HepG2 (cell line): Measurements from ENCODE around the gene CASTOR1. TPM values are rescaled to one million over a fixed set of nuclear protein-coding genes. Genes with fewer than 3 reads are reported as not detected.

ENCODE experiments used
- CEBPB ChIP-seq: IDR thresholded peaks from 2 replicates; pipeline ENCODE4 v1.6.1; 2011; ENCODE audit warnings: low read depth, low read length, improper control_type of control experiment, borderline replicate concordance
- CREB1 ChIP-seq, 2 experiments: fragments of 450-650 bp in 1 of 2; IDR thresholded peaks; 2 replicates each; pipeline ENCODE4 v1.6.1; 2016 to 2017; ENCODE audit warnings: control low read depth in 1 of 2, mild to moderate bottlenecking in 1 of 2, missing compliant biosample characterization in 1 of 2, missing genetic modification characterization in 1 of 2
- HNF4G ChIP-seq, 2 experiments: sonication (generic) in 1 of 2; formaldehyde crosslinking in 1 of 2; IDR thresholded peaks; 2 replicates each; pipeline versions ENCODE4 v1.4.0 to v1.6.1; 2011 to 2020; ENCODE audit warnings: borderline replicate concordance in 2 of 2, low read depth in 2 of 2, mild to moderate bottlenecking in 2 of 2, low read length in 1 of 2, missing genetic modification reagents in 1 of 2, moderate library complexity in 1 of 2
- MED1 ChIP-seq: sonication (generic); formaldehyde crosslinking; IDR thresholded peaks from 2 replicates; pipeline ENCODE4 v1.4.0; 2020; ENCODE audit warnings: missing genetic modification reagents
- PRDM10 ChIP-seq: sonication (generic); formaldehyde crosslinking; IDR thresholded peaks from 2 replicates; pipeline ENCODE4 v1.4.0; 2020; ENCODE audit warnings: low read depth, missing genetic modification reagents
- REST ChIP-seq, 2 experiments: IDR thresholded peaks; 2 replicates each; pipeline ENCODE4 v1.6.1; 2011 to 2012; ENCODE audit warnings: low read length in 2 of 2, borderline replicate concordance in 1 of 2, low read depth in 1 of 2, mild to moderate bottlenecking in 1 of 2, moderate library complexity in 1 of 2
- SP140L ChIP-seq: sonication (generic); formaldehyde crosslinking; IDR thresholded peaks from 2 replicates; pipeline ENCODE4 v1.4.0; 2020; ENCODE audit warnings: missing genetic modification reagents, borderline replicate concordance
- ZHX1 ChIP-seq: sonication (generic); formaldehyde crosslinking; IDR thresholded peaks from 2 replicates; pipeline ENCODE4 v1.8.1; 2022; ENCODE audit warnings: low read depth, mild to moderate bottlenecking, missing genetic modification reagents
- ZNF383 ChIP-seq: sonication (generic); formaldehyde crosslinking; IDR thresholded peaks from 2 replicates; pipeline ENCODE4 v1.4.0; 2020; ENCODE audit warnings: missing genetic modification reagents, mild to moderate bottlenecking, borderline replicate concordance
- ZNF598 ChIP-seq: sonication (generic); formaldehyde crosslinking; IDR thresholded peaks from 2 replicates; pipeline ENCODE4 v1.5.1; 2020; ENCODE audit warnings: mild to moderate bottlenecking, missing genetic modification reagents, borderline replicate concordance
- polyA plus RNA-seq, 8 experiments: library from polyadenylated mRNA; depleted of rRNA in 3 of 8; stranded (reverse) in 7 of 8; unstranded in 1 of 8; fragments of >200 nt; fragmentation: Illumina TruSeq in 4 of 8; extraction: Trizol in 4 of 8; gene quantifications; 2 replicates each; pipeline versions ENCODE4 v1.2.1 to v1.2.3, GENCODE V29; 2011 to 2016; ENCODE audit warnings: low read depth in 4 of 8, missing spikeins in 1 of 8, mixed read lengths in 1 of 8; ENCODE audit not compliant: insufficient read depth in 1 of 8
- total RNA-seq, 5 experiments: library from RNA; depleted of rRNA; stranded (reverse); fragments of >200 nt; fragmentation: Illumina TruSeq; extraction: Trizol; gene quantifications; 2 replicates each; pipeline ENCODE4 v1.2.3, GENCODE V29; 2016; ENCODE audit warnings: low read depth in 1 of 5
- TF ChIP-seq, protein P1 (sequence below): sonication (generic); formaldehyde crosslinking; IDR thresholded peaks from 2 replicates; pipeline ENCODE4 v1.4.0; 2020; ENCODE audit warnings: mild to moderate bottlenecking, missing genetic modification reagents
- TF ChIP-seq, protein P2 (sequence below): sonication (generic); formaldehyde crosslinking; IDR thresholded peaks from 2 replicates; pipeline ENCODE4 v1.4.0; 2020; ENCODE audit warnings: missing genetic modification reagents

Gene CASTOR1
- total and polyA plus RNA-seq, 2 of the 13 experiments (the other 11 are each of a cell fraction or from before 2014, with no cell fraction given): 2.6 to 4.4 TPM

DNA sequence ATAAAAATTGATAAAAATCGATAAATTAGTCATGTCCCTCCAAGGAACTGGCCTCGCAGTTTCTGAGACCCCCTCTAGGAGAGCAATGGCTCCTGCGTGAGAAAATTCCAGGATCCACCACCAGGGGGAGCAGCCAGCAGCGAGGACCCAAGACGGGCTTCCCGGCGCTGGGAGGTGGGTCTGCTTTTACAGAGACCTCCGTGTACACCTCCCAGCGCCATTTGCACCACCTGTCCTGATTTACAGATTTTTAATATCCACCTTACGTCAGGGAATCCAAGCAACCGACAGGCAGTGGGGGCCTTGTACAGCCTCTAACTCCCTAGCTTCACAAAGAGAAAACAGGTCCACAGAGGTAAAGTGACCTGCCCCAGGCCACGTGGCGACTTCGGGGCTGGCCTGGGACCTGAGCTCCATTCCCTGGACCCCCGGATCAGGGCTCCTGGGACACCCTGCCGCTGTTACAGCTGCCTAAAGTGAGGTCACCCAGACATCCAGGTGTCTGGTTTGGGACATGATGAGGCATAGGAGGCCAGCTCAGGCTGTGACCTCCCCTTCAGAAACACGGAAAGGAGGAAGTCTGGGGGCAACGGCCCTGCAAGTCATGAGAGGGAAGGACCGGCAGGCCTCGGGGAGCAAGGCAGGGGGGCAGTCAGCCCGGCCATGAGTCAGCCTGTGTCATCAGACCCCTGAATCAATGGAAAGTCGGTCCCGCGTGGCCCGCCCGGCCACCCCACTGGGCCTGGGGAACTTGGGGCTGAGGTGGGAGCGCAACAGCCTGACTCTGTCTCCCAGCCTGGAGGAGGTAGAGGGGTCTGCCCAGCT lies 26.2 kb downstream of the CASTOR1 start (continued):
- TF ChIP-seq, protein P1, sequence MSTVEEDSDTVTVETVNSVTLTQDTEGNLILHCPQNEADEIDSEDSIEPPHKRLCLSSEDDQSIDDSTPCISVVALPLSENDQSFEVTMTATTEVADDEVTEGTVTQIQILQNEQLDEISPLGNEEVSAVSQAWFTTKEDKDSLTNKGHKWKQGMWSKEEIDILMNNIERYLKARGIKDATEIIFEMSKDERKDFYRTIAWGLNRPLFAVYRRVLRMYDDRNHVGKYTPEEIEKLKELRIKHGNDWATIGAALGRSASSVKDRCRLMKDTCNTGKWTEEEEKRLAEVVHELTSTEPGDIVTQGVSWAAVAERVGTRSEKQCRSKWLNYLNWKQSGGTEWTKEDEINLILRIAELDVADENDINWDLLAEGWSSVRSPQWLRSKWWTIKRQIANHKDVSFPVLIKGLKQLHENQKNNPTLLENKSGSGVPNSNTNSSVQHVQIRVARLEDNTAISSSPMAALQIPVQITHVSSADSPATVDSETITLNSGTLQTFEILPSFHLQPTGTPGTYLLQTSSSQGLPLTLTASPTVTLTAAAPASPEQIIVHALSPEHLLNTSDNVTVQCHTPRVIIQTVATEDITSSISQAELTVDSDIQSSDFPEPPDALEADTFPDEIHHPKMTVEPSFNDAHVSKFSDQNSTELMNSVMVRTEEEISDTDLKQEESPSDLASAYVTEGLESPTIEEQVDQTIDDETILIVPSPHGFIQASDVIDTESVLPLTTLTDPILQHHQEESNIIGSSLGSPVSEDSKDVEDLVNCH (CRISPR knock-in tag): no peak
- no peak for TF ChIP-seq HNF4G (IDR thresholded peaks at IDR 0.05; ENCODE audit: borderline replicate concordance, low read depth, low read length)
- no peak for TF ChIP-seq HNF4G (CRISPR knock-in tag; IDR thresholded peaks at IDR 0.05; ENCODE audit: borderline replicate concordance, low read depth)
- TF ChIP-seq PRDM10 (CRISPR knock-in tag): no peak
- no peak for TF ChIP-seq ZNF598 (CRISPR knock-in tag)
- no peak for TF ChIP-seq MED1
- TF ChIP-seq SP140L: no peak
- TF ChIP-seq CREB1 (IDR thresholded peaks at IDR 0.05): no peak
- TF ChIP-seq CREB1 (CRISPR knock-in tag; IDR thresholded peaks at IDR 0.05): no peak
- no peak for TF ChIP-seq ZHX1 (CRISPR knock-in tag)
- TF ChIP-seq, protein P2, sequence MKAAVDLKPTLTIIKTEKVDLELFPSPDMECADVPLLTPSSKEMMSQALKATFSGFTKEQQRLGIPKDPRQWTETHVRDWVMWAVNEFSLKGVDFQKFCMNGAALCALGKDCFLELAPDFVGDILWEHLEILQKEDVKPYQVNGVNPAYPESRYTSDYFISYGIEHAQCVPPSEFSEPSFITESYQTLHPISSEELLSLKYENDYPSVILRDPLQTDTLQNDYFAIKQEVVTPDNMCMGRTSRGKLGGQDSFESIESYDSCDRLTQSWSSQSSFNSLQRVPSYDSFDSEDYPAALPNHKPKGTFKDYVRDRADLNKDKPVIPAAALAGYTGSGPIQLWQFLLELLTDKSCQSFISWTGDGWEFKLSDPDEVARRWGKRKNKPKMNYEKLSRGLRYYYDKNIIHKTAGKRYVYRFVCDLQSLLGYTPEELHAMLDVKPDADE (CRISPR knock-in tag): no peak
- no peak for TF ChIP-seq CEBPB
- no peak for TF ChIP-seq REST (IDR thresholded peaks at IDR 0.05; ENCODE audit: borderline replicate concordance in 1 of 2, low read depth in 1 of 2, low read length in 2 of 2)
- TF ChIP-seq ZNF383 (CRISPR knock-in tag): no peak
